Measurements from ENCODE around the gene COX15. TPM values are rescaled to one million over a fixed set of nuclear protein-coding genes. Genes with fewer than 3 reads are reported as not detected.

COX15 gene
- total RNA-seq, 4 donors from 2014 or later = 20.2 to 30.1 (median 25.6) TPM

DNA sequence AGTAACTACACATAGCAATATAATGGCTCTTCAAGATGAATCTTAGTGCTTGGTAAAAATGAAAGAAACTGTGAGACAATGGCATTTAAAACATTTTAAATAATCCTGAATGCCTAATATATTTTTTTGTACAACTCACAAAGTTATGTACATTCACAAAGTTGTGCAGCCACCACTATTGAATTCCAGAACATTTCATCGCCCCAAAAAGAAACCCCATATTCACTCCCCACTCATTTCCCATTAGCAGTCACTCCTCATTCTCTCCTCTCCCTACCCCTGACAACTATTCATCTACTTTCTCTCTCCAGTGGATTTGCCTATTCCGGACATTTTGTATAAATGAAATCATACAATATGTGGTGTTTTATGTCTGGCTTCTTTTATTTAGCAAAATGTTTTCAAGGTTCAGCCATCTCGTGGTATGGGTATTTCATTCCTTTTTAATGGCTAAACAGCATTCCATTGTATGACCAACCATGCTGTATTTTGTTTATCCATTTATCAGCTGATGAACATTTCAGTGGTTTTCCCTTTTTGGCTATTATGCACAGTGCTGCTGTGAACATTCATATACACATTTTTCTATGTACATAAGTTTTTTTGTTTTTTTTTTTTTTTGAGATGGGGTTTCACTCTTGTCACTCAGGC is 37.9 kb downstream of the COX15 start:
- H3K9me3 ChIP-seq = no peaks in the 10 kb centered on the region
- H3K4me1 ChIP-seq = peaks cover 3% of the 10 kb centered on the region
- no peak overlapping the region for H3K27ac ChIP-seq
- H3K36me3 ChIP-seq = peaks cover 72% of the 10 kb centered on the region
- 97% methylated on average over 3 of the region's 3 CpGs for WGBS
- no peak for DNase-seq (ENCODE audit: low spot score in 2 of 2)
- no peaks in the 10 kb centered on the region for H3K27me3 ChIP-seq
- TF ChIP-seq, protein P1, sequence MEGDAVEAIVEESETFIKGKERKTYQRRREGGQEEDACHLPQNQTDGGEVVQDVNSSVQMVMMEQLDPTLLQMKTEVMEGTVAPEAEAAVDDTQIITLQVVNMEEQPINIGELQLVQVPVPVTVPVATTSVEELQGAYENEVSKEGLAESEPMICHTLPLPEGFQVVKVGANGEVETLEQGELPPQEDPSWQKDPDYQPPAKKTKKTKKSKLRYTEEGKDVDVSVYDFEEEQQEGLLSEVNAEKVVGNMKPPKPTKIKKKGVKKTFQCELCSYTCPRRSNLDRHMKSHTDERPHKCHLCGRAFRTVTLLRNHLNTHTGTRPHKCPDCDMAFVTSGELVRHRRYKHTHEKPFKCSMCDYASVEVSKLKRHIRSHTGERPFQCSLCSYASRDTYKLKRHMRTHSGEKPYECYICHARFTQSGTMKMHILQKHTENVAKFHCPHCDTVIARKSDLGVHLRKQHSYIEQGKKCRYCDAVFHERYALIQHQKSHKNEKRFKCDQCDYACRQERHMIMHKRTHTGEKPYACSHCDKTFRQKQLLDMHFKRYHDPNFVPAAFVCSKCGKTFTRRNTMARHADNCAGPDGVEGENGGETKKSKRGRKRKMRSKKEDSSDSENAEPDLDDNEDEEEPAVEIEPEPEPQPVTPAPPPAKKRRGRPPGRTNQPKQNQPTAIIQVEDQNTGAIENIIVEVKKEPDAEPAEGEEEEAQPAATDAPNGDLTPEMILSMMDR (IDR thresholded peaks at IDR 0.05) = no peak
- TF ChIP-seq POLR2AphosphoS5 (IDR thresholded peaks at IDR 0.05) (no peak), EP300 (IDR thresholded peaks at IDR 0.05) (no peak), POLR2A (IDR thresholded peaks at IDR 0.05) (no peak)
- no peak overlapping the region for H3K4me3 ChIP-seq

DNA sequence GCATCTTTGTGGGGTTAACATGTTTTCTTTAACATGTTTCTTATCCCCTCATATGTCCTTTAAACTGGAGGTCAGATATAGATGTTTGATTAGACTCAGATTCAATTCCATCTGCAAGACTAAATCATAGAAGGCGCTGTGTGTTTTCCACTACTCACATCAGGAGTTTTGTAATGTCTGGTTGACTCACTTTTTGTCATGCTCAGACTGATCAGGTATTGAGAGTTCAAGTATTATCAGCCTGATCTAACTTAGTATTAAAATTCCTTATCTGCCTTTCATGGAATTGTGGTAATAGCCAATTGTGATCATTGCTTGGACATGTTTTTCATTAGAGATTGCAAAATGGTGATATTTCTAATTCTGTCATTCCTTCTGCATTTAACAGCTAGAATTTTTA is 42.5 kb downstream of the COX15 start:
- TF ChIP-seq POLR2AphosphoS5 (IDR thresholded peaks at IDR 0.05) (no peak), EP300 (IDR thresholded peaks at IDR 0.05) (no peak), POLR2A (IDR thresholded peaks at IDR 0.05) (no peak)
- TF ChIP-seq, protein P1 (IDR thresholded peaks at IDR 0.05) = no peak
- H3K4me3 ChIP-seq = no peak overlapping the region

DNA sequence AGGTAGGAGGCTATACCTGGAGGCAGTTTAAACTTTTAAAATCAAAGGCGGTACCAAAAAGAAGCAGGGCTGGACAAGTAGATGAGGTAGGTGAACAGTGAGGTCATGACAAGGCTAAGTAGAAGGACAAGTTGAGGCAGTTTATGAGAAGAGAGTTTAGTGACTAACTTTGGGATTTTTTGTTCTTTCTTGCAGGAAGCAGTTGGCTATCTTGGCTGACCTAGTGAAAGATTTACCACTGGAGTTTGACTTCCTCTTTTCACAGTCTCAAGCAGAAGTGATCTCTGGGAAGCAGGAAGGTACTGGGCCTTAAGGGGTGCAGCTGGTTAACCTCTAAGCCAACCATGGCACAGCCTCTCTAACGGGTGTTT is 46.3 kb downstream of the COX15 start:
- no peak overlapping the region for H3K27ac ChIP-seq
- no peaks in the 10 kb centered on the region for H3K9me3 ChIP-seq
- 45% methylated on average over 2 of the region's 2 CpGs for WGBS
- no peak overlapping the region for H3K4me3 ChIP-seq
- DNase-seq (ENCODE audit: low spot score in 2 of 2) = no peak
- TF ChIP-seq EP300 (IDR thresholded peaks at IDR 0.05) (no peak), POLR2AphosphoS5 (IDR thresholded peaks at IDR 0.05) (no peak)
- H3K36me3 ChIP-seq = peaks cover 3% of the 10 kb centered on the region
- peaks cover 37% of the 10 kb centered on the region for H3K4me1 ChIP-seq
- no peaks in the 10 kb centered on the region for H3K27me3 ChIP-seq

More for the DNA sequence above, 42.5 kb downstream of the COX15 start:
- Histone ChIP-seq H3K9me3 (no peaks in the 10 kb centered on the region), H3K4me1 (peaks cover 14% of the 10 kb centered on the region), H3K36me3 (peaks cover 29% of the 10 kb centered on the region), H3K27ac (no peak overlapping the region), H3K27me3 (no peaks in the 10 kb centered on the region)
- DNase-seq (ENCODE audit: low spot score in 2 of 2) = no peak
- 75% methylated on average over 1 of the region's 1 CpG for WGBS

DNA sequence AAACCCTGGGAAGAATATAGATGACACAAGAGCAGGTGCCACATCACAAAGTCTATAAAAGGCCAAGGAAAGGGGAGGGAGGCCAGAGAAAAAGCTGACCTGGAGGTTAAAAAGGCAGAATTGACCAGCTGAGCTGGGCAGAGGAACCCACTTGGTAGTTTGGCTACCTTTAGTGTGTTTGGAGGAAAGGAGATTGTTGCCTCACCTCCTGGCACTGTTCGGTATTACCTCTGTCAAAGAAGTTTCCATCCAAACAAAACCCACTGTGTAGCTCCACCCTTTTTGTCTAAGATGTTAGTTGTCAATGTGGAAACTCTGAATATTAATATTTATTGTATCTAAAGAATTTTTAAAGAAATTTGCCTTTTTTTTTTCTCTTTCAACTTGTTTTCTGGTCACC is 49.2 kb downstream of the COX15 start:
- Histone ChIP-seq H3K4me1 (peaks cover 35% of the 10 kb centered on the region), H3K27ac (no peak overlapping the region)

More for the DNA sequence above, 49.2 kb downstream of the COX15 start:
- no peak overlapping the region for H3K4me3 ChIP-seq
- no peak for DNase-seq (ENCODE audit: low spot score in 2 of 2)
- no peaks in the 10 kb centered on the region for H3K27me3 ChIP-seq
- no peaks in the 10 kb centered on the region for H3K9me3 ChIP-seq
- peaks cover 14% of the 10 kb centered on the region for H3K36me3 ChIP-seq
- WGBS = 45% methylated on average over 1 of the region's 1 CpG
- no peak for TF ChIP-seq POLR2A (IDR thresholded peaks at IDR 0.05)
- TF ChIP-seq, protein P1 (IDR thresholded peaks at IDR 0.05) = no peak
- TF ChIP-seq POLR2AphosphoS5 (IDR thresholded peaks at IDR 0.05) = no peak
- no peak for TF ChIP-seq EP300 (IDR thresholded peaks at IDR 0.05)

Other genes starting within 250 kb of the COX15 start
- not detected for gene NKX2-3, start 199.2 kb downstream of the COX15 start, total RNA-seq
- gene SLC25A28, start 111.7 kb downstream of the COX15 start, total RNA-seq = 10 to 100 TPM; 37.0 to 69.4 (median 42.2) TPM
- gene ENTPD7, start 72.6 kb downstream of the COX15 start, total RNA-seq = 10 to 100 TPM in 2 of 4 donors, 1 to 10 TPM in 2; 9.6 to 13.5 (median 10.0) TPM
- gene CUTC, start 107 bp upstream of the COX15 start, total RNA-seq = 10 to 100 TPM; 10.3 to 27.4 (median 15.1) TPM
- 1 to 10 TPM; 1.4 to 4.4 (median 2.7) TPM for gene ABCC2, start 50.5 kb upstream of the COX15 start, total RNA-seq

All from suprapubic skin (tissue), 4 donors.